ENCODE data around the gene LEFTY1. TPM values are rescaled to one million over a fixed set of nuclear protein-coding genes. Genes with fewer than 3 reads are reported as not detected.

LEFTY1 gene
- total RNA-seq, 1 donor from 2014 or later, result 0.31 TPM

GRCh38 chr1:225911191-225912130, 22.5 kb upstream of the LEFTY1 start:
- no peak overlapping the region for H3K27ac Mint-ChIP-seq
- peaks cover 3% of the 10 kb centered on the region for H3K27me3 Mint-ChIP-seq
- peaks cover 21% of the 10 kb centered on the region for H3K4me1 Mint-ChIP-seq (ENCODE audit: unreplicated experiment)
- no peak overlapping the region for H3K4me3 Mint-ChIP-seq
- no peaks in the 10 kb centered on the region for H3K9me3 Mint-ChIP-seq
- peak; percentile 92 for TF ChIP-seq CTCF (conservative IDR thresholded peaks at IDR 0.05)
- H3K36me3 Mint-ChIP-seq, result peaks cover 9% of the 10 kb centered on the region
- DNase-seq (ENCODE audit: extremely low spot score, unreplicated experiment), result no peak

GRCh38 chr1:225909477-225909876, 20.5 kb upstream of the LEFTY1 start:
- peaks cover 3% of the 10 kb centered on the region for H3K27me3 Mint-ChIP-seq
- peaks cover 6% of the 10 kb centered on the region for H3K36me3 Mint-ChIP-seq
- TF ChIP-seq CTCF (conservative IDR thresholded peaks at IDR 0.05), result no peak
- H3K4me3 Mint-ChIP-seq, result no peak overlapping the region
- H3K9me3 Mint-ChIP-seq, result no peaks in the 10 kb centered on the region
- peaks cover 4% of the 10 kb centered on the region for H3K4me1 Mint-ChIP-seq (ENCODE audit: unreplicated experiment)
- H3K27ac Mint-ChIP-seq, result no peak overlapping the region
- DNase-seq (ENCODE audit: extremely low spot score, unreplicated experiment), result no peak

DNA sequence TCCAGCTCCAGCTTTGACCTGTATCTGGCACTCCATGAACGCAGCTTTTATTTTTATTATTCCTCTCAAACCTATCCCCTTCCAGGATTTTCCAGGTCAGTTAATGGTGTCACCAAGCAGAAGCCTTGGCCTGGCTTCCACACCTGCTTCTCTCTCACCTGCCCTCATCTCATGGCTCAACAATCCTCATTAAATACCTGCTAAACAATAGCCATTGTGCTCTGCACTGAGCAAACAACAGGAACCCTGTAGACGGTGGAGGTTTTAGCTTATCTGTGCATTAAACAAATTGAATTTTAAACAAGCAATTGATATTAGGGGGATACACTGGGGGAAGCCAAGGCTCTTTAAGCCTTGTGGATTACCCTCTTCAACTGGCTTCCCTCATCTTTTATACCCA, 19.8 kb upstream of the LEFTY1 start:
- H3K36me3 Mint-ChIP-seq, result peaks cover 6% of the 10 kb centered on the region
- H3K4me1 Mint-ChIP-seq (ENCODE audit: unreplicated experiment), result peaks cover 4% of the 10 kb centered on the region
- no peaks in the 10 kb centered on the region for H3K9me3 Mint-ChIP-seq
- no peak overlapping the region for H3K4me3 Mint-ChIP-seq
- peaks cover 3% of the 10 kb centered on the region for H3K27me3 Mint-ChIP-seq
- no peak overlapping the region for H3K27ac Mint-ChIP-seq
- DNase-seq (ENCODE audit: extremely low spot score, unreplicated experiment), result no peak
- no peak for TF ChIP-seq CTCF (conservative IDR thresholded peaks at IDR 0.05)

DNA sequence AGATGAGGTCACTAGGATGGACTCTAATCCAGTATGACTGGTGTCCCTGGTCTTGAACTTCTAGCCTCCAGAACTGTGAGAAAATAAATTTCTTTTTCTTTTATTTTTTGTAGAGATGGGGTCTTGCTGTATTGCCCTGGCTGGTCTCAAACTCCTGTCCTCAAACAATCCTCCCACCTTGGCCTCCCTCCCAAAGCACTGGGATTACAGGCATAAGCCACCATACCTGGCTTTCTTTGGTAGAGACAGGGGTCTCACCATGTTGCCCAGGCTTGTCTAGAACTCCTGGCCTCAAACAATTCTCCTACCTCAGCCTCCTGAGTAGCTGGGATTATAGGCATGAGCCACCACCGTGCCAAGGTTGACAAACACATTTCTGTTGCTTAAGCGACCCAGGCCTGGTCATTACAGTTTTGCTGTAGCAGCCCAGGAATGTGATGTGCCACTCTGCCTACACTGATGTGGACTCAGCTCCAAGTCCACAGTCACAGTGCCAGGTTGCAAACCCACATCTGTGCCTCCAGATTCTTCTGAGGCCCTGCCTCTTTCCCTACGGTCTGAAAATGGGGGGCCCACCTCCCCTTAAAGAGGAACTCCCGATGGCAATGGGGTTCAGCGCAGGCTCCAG, 19.2 kb upstream of the LEFTY1 start:
- Mint-ChIP-seq H3K36me3 (peaks cover 6% of the 10 kb centered on the region), H3K4me3 (no peak overlapping the region), H3K9me3 (no peaks in the 10 kb centered on the region), H3K4me1 (ENCODE audit: unreplicated experiment) (peaks cover 4% of the 10 kb centered on the region), H3K27me3 (peaks cover 3% of the 10 kb centered on the region), H3K27ac (no peak overlapping the region)
- no peak for DNase-seq (ENCODE audit: extremely low spot score, unreplicated experiment)
- TF ChIP-seq CTCF (conservative IDR thresholded peaks at IDR 0.05), result no peak

DNA sequence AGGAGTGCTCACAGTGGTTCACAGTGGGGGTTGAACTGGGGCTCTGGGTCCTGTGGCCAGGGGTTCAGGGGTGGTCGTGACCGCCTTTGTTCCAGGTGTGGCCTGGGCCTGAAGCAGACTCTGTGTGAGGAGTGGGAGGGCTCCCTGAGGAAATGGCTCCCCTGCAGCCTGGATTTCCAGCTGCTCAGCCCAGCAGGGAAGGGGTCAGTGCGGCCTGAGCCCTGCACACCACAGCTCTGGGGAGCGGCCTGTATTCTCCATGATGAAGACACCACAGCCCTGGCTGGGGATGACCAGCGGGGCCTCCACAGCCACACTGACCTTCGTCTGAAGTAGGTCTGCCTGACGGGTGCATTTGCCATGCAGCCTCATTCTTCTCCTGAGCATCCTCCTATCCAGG, 18.4 kb upstream of the LEFTY1 start:
- Mint-ChIP-seq H3K27ac (no peak overlapping the region), H3K9me3 (no peaks in the 10 kb centered on the region), H3K4me1 (ENCODE audit: unreplicated experiment) (peaks cover 4% of the 10 kb centered on the region), H3K36me3 (peaks cover under 1% of the 10 kb centered on the region), H3K4me3 (no peak overlapping the region), H3K27me3 (peaks cover 3% of the 10 kb centered on the region)
- TF ChIP-seq CTCF (conservative IDR thresholded peaks at IDR 0.05), result no peak
- no peak for DNase-seq (ENCODE audit: extremely low spot score, unreplicated experiment)
